Retina (tissue), 1 donor: ENCODE results near the gene OSBPL2.
A peak's percentile ranks its signal among the peaks of the same experiment; 100 is the strongest.

Source experiments
- DNase-seq: peaks from one replicate; pipeline ENCODE4 v3.0.0-alpha.2; 2016

The OSBPL2 gene

GRCh38 chr20:62303340-62304226, 65.3 kb downstream of the OSBPL2 start:
- DNase-seq, result peak; percentile 45

- DNase-seq, result no peak
These were observed 66.2 kb downstream of the OSBPL2 start for GRCh38 chr20:62304331-62305148.

GRCh38 chr20:62305149-62305764, 66.9 kb downstream of the OSBPL2 start:
- no peak for DNase-seq

GRCh38 chr20:62305765-62306413, 67.6 kb downstream of the OSBPL2 start:
- no peak for DNase-seq

- no peak for DNase-seq
These were observed 68.3 kb downstream of the OSBPL2 start for GRCh38 chr20:62306414-62307187.

- no peak for DNase-seq
These were observed 69.1 kb downstream of the OSBPL2 start for GRCh38 chr20:62307226-62308101.

GRCh38 chr20:62308102-62308822, 69.9 kb downstream of the OSBPL2 start:
- no peak for DNase-seq

GRCh38 chr20:62309198-62309944, 71.0 kb downstream of the OSBPL2 start:
- DNase-seq, result no peak

- DNase-seq, result no peak
These were observed 71.8 kb downstream of the OSBPL2 start for GRCh38 chr20:62309947-62310756.

- no peak for DNase-seq
These were observed 72.4 kb downstream of the OSBPL2 start for GRCh38 chr20:62310757-62311121.

- DNase-seq, result no peak
These were observed 72.8 kb downstream of the OSBPL2 start for GRCh38 chr20:62311150-62311549.

- no peak for DNase-seq
These were observed 73.7 kb downstream of the OSBPL2 start for GRCh38 chr20:62311832-62312661.

- no peak for DNase-seq
These were observed 74.3 kb downstream of the OSBPL2 start for GRCh38 chr20:62312662-62312977.

GRCh38 chr20:62313021-62313420, 74.7 kb downstream of the OSBPL2 start:
- DNase-seq, result no peak

GRCh38 chr20:62313460-62314338, 75.4 kb downstream of the OSBPL2 start:
- DNase-seq, result no peak

- no peak for DNase-seq
These were observed 76.0 kb downstream of the OSBPL2 start for GRCh38 chr20:62314339-62314638.

GRCh38 chr20:62314711-62315302, 76.5 kb downstream of the OSBPL2 start:
- no peak for DNase-seq
